GM18508 (cell line): ENCODE results near the gene SCN1B.
"Not testable (repeated sequence)": the region's sequence is repeated elsewhere in the genome, so short reads cannot be mapped to it uniquely, and the experiment has no call there.

Experiments used
- ATAC-seq: cut with Tn5 transposase; IDR thresholded peaks from one replicate; pipeline ENCODE4 v1.9.1; 2021; ENCODE audit warnings: moderate number of reproducible peaks; ENCODE audit not compliant: insufficient read depth, unreplicated experiment

SCN1B gene

GRCh38 chr19:35000647-35001501 is 29.4 kb upstream of the SCN1B start:
- ATAC-seq, result no peak

GRCh38 chr19:35002037-35002535 is 28.2 kb upstream of the SCN1B start:
- no peak for ATAC-seq

GRCh38 chr19:35004517-35005255 is 25.6 kb upstream of the SCN1B start:
- ATAC-seq, result no peak

GRCh38 chr19:35005256-35005977 is 24.9 kb upstream of the SCN1B start:
- ATAC-seq, result no peak

GRCh38 chr19:35006007-35006341 is 24.3 kb upstream of the SCN1B start:
- ATAC-seq, result not testable (repeated sequence)

- no peak for ATAC-seq
Observed at GRCh38 chr19:35006342-35006998, 23.8 kb upstream of the SCN1B start.

- no peak for ATAC-seq
Observed at GRCh38 chr19:35006999-35007365, 23.3 kb upstream of the SCN1B start.

GRCh38 chr19:35007427-35007826 is 22.8 kb upstream of the SCN1B start:
- ATAC-seq, result not testable (repeated sequence)

- no peak for ATAC-seq
Observed at GRCh38 chr19:35008891-35009341, 21.4 kb upstream of the SCN1B start.

- no peak for ATAC-seq
Observed at GRCh38 chr19:35009424-35010415, 20.6 kb upstream of the SCN1B start.

- ATAC-seq, result no peak
Observed at GRCh38 chr19:35011091-35011689, 19.1 kb upstream of the SCN1B start.

GRCh38 chr19:35011737-35012682 is 18.3 kb upstream of the SCN1B start:
- ATAC-seq, result no peak

GRCh38 chr19:35013041-35013819 is 17.0 kb upstream of the SCN1B start:
- no peak for ATAC-seq

- no peak for ATAC-seq
Observed at GRCh38 chr19:35013820-35014754, 16.2 kb upstream of the SCN1B start.

GRCh38 chr19:35014774-35015173 is 15.5 kb upstream of the SCN1B start:
- ATAC-seq, result not testable (repeated sequence)
